Lung (tissue), 12 donors: ENCODE results near the gene MAGI2. TPM values are rescaled to one million over a fixed set of nuclear protein-coding genes. Genes with fewer than 3 reads are reported as not detected.

Source experiments
- ATAC-seq: fragments of 200-7000 bp; cut with Tn5 transposase; one replicate; pipeline ENCODE4 v1.9.1; 2020; ENCODE audit warnings: moderate number of reproducible peaks; ENCODE audit not compliant: insufficient read depth, low FRiP score
- DNase-seq, 3 donors: peaks; one replicate each; pipeline ENCODE4 v3.0.0-alpha.2; 2013 to 2017
- H3K27ac ChIP-seq, 2 donors: one replicate each; pipeline ENCODE4 v1.5.1; 2013; ENCODE audit warnings: mild to moderate bottlenecking in 2 of 2, moderate library complexity in 2 of 2, control low read depth in 1 of 2, inconsistent platforms in 1 of 2, low read depth in 1 of 2, low read length in 1 of 2
- H3K27me3 ChIP-seq, 3 donors: one replicate each; pipeline ENCODE4 v1.5.1; 2013; ENCODE audit warnings: low read length in 2 of 3; ENCODE audit not compliant: control insufficient read depth in 3 of 3, insufficient read depth in 3 of 3
- H3K36me3 ChIP-seq, 4 donors: one replicate each; pipeline ENCODE4 v1.5.1; 2013; ENCODE audit warnings: low read length in 4 of 4, mild to moderate bottlenecking in 1 of 4, moderate library complexity in 1 of 4; ENCODE audit not compliant: control insufficient read depth in 4 of 4, insufficient read depth in 4 of 4
- H3K4me1 ChIP-seq, 5 donors: one replicate each; pipeline ENCODE4 v1.5.1; 2013; ENCODE audit warnings: low read length in 5 of 5, mild to moderate bottlenecking in 2 of 5, moderate library complexity in 1 of 5; ENCODE audit not compliant: control insufficient read depth in 5 of 5, insufficient read depth in 5 of 5
- H3K4me3 ChIP-seq: one replicate; pipeline ENCODE4 v1.5.1; 2013; ENCODE audit warnings: mild to moderate bottlenecking, control low read depth, moderate library complexity
- H3K9ac ChIP-seq, 2 donors: one replicate each; pipeline ENCODE4 v1.5.1; 2013; ENCODE audit warnings: low read length in 2 of 2, control low read depth in 1 of 2; ENCODE audit not compliant: insufficient read depth in 1 of 2
- H3K9me3 ChIP-seq, 4 donors: one replicate each; pipeline ENCODE4 v1.5.1; 2013; ENCODE audit warnings: low read length in 3 of 4, mild to moderate bottlenecking in 1 of 4, moderate library complexity in 1 of 4; ENCODE audit not compliant: control insufficient read depth in 4 of 4, insufficient read depth in 3 of 4
- CTCF ChIP-seq: IDR thresholded peaks from 2 replicates; pipeline ENCODE4 v1.5.1; 2012; ENCODE audit warnings: mild to moderate bottlenecking; ENCODE audit errors: control extremely low read depth, extremely low read depth
- WGBS, 2 donors: extraction: QIAGEN DNeasy Blood & Tissue Kit; methylation state at CpG; one replicate each; pipeline ENCODE4 v1.1.7; 2013; 5-methylcytosine and 5-hydroxymethylcytosine counted together
- polyA plus RNA-seq, 2 donors: library from polyadenylated mRNA; stranded (reverse); fragments of 200-250 nt; gene quantifications; one replicate each; pipeline ENCODE4 v1.2.1, GENCODE V29; 2013
- total RNA-seq, 2 donors: library from RNA; depleted of rRNA in 1 of 2; stranded (reverse); fragments of >200 nt in 1 of 2; gene quantifications; one replicate each; pipeline ENCODE4 v1.2.1, GENCODE V29; 2014 to 2021
- donor health status: control.
- donor health status: control.
- donor health status: Bipolar disorder and iron deficiency.
- donor health status: healthy.
- donor health status: DM: yes; HTN: yes; CAD: no.

MAGI2 gene
- total and polyA plus RNA-seq, 4 donors, result 0.94 to 18.0 (median 5.3) TPM

DNA sequence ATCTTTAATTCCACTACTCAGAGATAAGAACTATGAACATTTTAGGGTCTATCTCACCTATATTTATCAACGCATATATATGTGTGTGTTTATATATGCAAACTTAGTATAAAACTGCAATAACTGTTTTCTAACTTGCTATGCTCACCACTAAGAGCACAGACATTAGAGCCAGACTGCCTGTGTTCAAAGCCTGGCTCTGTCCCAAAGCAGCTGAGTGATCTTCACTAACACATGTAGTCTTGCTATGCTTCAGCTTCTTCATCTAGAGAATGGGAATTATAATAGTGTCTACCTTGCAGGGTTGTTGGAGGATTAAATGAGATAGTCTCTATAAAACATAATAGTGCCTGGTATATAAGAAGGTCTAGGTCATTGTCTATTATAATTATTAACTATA, 165.5 kb downstream of the MAGI2 start:
- Histone ChIP-seq H3K9ac (no peak overlapping the region), H3K27me3 (no peaks in the 10 kb centered on the region), H3K9me3 (no peaks in the 10 kb centered on the region), H3K4me1 (no peaks in the 10 kb centered on the region), H3K4me3 (no peak overlapping the region), H3K36me3 (no peaks in the 10 kb centered on the region), H3K27ac (no peak overlapping the region)
- no peak for ATAC-seq
- DNase-seq, result peak in 2 of 3 donors; percentile 26 to 62
- 93 to 96% methylated on average over 1 of the region's 1 CpG for WGBS, 2 donors
- TF ChIP-seq CTCF, result no peak

DNA sequence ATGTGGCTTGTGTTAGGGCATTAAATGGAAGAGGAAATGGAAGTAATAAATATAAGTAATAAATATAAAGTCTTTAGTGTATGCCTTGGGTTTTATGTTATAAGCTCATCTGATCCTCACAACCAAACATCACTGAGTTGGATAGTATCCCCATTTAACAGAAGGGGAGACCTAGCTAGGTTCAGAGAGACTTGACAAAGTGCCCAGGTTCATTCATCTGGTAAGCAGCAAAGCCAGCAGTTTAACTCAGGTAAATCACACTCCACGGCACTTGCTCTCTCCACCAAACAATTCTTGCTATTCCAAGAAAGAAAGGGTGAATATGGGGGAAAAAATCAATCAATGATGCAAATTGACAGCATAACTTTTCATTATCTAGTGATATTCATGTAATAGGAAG, 167.3 kb downstream of the MAGI2 start:
- WGBS, 2 donors, result 0 to 38% methylated on average over 1 of the region's 1 CpG
- H3K36me3 ChIP-seq, result no peaks in the 10 kb centered on the region
- no peak overlapping the region for H3K9ac ChIP-seq
- no peak overlapping the region for H3K27ac ChIP-seq
- H3K27me3 ChIP-seq, result no peaks in the 10 kb centered on the region
- ATAC-seq, result no peak
- no peak for TF ChIP-seq CTCF
- no peak for DNase-seq
- no peak overlapping the region for H3K4me3 ChIP-seq
- no peaks in the 10 kb centered on the region for H3K9me3 ChIP-seq
- peaks cover 0 to 4% (median 0%) of the 10 kb centered on the region in 5 donors for H3K4me1 ChIP-seq

DNA sequence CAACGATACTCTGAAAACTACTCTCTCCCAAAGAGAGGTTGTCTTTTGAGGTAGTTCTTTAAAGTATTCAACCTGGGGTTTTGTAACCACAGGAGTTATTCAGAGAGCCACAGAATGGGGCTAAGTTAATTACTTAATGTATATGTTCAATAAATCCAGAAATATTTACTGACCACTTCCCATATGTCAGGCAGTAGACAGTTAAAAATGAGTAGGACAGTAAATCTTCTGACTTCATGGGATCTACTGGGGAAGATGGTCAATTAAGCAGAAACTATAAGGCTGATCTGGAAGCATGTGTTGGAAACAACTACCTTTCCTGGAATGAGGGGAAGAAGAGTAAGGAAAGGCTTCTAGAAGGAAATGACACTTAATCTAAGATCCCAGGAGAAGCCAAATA, 167.7 kb downstream of the MAGI2 start:
- Histone ChIP-seq H3K9ac (no peak overlapping the region), H3K4me3 (no peak overlapping the region), H3K27me3 (no peaks in the 10 kb centered on the region), H3K27ac (no peak overlapping the region), H3K9me3 (no peaks in the 10 kb centered on the region), H3K4me1 (peaks cover 0 to 4% (median 0%) of the 10 kb centered on the region in 5 donors), H3K36me3 (no peaks in the 10 kb centered on the region)
- 89 to 92% methylated on average over 1 of the region's 1 CpG for WGBS, 2 donors
- no peak for TF ChIP-seq CTCF
- DNase-seq (no peak), ATAC-seq (no peak)

DNA sequence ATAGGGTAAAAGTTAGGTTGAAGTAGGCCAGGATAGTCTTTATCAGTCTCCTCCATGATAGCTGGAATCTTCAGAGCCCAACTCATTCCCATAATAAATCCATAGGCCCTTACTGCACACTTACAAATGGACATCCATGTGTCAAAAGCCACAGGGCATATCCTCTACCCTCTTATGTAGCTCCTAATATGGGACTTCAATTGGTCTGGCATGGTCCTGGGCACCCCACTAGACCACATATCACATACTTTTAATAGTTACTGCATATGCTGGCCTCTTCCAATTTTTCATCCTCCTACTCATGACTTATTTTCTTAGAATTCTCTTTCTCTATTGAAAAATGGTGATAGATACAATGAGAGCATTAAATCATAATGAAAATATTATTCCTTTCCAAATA, 169.3 kb downstream of the MAGI2 start:
- no peaks in the 10 kb centered on the region for H3K27me3 ChIP-seq
- no peak overlapping the region for H3K27ac ChIP-seq
- TF ChIP-seq CTCF, result no peak
- ATAC-seq (no peak), DNase-seq (no peak)
- H3K4me3 ChIP-seq, result no peak overlapping the region
- no peaks in the 10 kb centered on the region for H3K9me3 ChIP-seq
- H3K9ac ChIP-seq, result no peak overlapping the region
- no peaks in the 10 kb centered on the region for H3K36me3 ChIP-seq
- peaks cover 0 to 4% (median 0%) of the 10 kb centered on the region in 5 donors for H3K4me1 ChIP-seq
